Activated T-cell treated with anti-CD3 and anti-CD28 coated beads for 48 hours (primary cell): Measurements from ENCODE around the gene FAT2.

ENCODE experiments used
- DNase-seq: peaks from one replicate; pipeline ENCODE4 v3.0.0-alpha.2; 2020; ENCODE audit warnings: low read depth

Gene FAT2, protein sequence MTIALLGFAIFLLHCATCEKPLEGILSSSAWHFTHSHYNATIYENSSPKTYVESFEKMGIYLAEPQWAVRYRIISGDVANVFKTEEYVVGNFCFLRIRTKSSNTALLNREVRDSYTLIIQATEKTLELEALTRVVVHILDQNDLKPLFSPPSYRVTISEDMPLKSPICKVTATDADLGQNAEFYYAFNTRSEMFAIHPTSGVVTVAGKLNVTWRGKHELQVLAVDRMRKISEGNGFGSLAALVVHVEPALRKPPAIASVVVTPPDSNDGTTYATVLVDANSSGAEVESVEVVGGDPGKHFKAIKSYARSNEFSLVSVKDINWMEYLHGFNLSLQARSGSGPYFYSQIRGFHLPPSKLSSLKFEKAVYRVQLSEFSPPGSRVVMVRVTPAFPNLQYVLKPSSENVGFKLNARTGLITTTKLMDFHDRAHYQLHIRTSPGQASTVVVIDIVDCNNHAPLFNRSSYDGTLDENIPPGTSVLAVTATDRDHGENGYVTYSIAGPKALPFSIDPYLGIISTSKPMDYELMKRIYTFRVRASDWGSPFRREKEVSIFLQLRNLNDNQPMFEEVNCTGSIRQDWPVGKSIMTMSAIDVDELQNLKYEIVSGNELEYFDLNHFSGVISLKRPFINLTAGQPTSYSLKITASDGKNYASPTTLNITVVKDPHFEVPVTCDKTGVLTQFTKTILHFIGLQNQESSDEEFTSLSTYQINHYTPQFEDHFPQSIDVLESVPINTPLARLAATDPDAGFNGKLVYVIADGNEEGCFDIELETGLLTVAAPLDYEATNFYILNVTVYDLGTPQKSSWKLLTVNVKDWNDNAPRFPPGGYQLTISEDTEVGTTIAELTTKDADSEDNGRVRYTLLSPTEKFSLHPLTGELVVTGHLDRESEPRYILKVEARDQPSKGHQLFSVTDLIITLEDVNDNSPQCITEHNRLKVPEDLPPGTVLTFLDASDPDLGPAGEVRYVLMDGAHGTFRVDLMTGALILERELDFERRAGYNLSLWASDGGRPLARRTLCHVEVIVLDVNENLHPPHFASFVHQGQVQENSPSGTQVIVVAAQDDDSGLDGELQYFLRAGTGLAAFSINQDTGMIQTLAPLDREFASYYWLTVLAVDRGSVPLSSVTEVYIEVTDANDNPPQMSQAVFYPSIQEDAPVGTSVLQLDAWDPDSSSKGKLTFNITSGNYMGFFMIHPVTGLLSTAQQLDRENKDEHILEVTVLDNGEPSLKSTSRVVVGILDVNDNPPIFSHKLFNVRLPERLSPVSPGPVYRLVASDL (N-terminal part only)

DNA sequence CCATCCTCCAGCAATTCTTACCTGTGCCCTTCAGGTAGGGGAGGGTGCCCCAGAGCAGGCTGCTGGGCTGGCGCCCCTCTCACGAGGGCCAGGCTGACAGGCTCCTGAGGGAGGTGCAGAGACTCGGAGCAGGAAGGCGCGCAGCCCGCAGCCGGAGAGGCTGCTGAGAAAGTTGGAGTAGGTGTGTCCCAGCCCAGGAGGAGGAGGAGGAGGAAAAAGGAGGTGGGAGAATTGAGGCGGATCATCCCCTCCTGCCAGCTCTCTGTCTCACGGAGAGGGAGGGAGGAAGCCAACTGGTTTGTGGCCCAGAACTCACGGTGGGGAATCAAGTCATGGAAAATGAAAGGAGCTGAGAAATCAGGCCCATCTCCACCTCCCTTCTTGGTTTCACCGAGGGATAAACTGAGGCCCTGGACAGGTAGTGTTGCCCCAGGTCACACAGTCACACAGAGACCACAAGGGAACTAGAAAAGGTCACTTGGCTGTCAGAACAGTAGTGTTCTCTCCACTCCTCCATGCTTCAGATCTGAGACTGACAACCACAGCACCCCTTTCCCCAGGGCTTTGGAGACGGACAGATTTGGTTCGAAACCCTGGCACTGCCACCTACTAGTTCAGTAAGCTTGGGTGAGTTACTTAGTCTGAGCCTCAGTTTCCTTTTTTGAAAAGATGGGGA lies at the start of gene FAT2:
FAT2 (minus strand) TSS at position 188 of the 676 bp plus-strand sequence. CDS start 22,400 bp downstream, outside the sequence.
- DNase-seq, result no peak

DNA sequence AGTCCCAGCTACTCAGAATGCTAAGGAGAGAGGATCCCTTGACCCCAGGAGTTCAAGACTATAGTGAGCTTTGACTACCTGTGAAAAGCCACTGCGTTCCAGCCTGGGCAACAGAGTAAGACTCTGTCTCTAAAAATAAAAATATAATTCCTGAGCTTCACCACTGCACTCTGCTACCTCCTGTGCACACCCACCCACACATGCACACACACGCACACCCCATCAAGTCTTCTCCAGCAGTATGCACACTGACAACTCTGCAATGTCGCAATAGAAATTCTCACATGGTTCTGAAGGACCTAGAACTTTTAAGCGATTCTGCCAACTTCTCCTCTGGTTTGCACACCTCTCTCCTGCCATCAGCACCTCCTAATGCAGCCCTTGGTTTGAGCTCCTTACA lies 47.5 kb upstream of the FAT2 start:
- no peak for DNase-seq

DNA sequence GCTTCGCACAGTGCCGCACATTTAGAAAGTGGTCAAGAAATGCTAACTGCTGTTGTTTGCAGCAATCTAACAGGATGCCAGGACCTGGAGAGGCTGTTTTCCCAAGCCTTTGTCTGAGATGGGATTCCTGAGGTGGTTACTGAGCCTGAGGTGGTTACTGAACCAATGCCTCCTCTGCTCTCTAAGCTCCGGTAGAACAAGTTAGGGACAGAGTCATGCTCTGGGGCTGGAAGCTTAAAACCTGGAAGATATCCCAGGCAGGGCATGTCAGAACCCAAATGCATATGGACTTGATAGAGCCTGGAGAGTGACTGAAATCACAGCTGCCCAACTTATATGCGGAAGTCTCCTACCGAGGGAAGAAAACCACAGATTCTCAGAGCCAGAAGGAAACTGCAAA lies 46.5 kb upstream of the FAT2 start:
- DNase-seq, result no peak

DNA sequence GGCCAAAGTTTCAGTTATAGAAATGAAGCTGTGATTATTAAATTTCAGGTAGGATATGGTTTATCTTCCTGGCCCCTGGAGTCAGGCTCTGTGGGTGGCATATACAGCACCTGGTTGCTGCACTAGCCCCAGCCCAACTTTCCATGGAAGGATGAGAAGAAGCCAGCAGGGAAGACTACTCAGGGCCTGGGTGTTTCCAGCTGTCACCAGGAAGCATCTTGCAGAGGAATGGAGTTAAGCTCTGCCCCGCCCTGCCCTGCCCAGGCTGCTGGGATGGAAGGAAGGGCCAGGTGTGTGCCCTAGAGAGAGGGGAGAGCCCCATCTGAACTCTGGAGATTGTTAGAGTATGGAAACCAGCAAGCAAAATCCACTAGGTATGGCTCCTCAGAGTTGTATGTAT lies 42.8 kb upstream of the FAT2 start:
- no peak for DNase-seq

DNA sequence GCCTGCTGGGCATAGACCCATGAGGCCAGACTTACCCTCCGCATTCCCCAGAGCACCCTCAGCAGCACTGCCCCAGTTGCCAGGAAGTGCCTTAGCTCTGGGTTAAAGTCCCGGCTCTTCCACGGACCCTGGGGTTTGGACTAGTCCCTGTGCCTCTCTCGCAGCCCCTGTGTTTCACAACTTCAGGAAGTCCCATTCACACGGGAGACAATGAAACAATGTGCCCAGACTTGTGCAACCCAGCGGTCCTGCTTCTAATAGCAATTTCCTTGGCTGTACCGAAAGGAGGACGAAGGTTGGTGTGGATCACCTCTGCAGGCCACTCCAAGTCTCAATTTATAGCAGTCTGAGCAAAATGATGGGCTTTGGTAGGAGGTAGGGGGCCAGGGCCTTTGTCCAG lies 41.8 kb upstream of the FAT2 start:
- DNase-seq, result no peak

DNA sequence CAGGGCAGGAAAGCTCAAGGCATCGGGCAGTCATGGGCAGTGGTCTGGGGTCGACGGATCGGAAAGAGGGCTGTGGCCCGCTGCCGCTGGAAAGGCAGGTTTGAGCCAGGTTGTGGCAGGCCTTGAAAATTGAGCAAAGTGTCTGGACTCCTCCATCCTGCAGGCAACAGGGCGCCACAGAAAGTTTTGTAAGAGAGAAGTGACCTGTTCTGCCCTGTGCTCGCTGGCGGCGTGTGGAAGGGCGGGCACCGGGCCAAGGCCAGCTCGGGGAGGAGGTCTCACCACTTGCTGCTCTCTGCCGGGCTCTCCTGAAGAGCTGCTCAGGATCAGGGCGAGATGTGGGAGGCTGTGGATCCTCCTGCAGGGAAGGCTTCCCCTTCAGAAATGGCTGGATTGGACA lies 41.4 kb upstream of the FAT2 start:
- DNase-seq, result no peak

DNA sequence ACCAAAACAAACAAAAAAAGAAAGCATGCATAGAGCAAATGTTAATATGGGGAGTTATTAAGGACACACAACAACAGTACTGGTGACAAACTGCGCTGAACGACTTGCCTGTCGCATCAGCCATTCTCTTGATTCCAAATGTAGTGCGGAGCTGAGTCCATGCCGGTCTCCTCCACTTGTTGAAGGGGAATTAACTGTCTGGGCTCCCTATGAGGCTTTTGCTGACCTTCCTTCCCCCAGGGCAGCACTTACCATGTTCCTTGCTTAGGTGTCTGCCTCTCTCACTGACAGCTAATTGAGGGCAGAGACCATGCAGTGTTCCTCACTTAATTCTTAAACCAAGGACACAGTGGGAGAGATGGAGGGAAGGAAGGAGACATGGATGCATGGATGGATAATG lies 40.8 kb upstream of the FAT2 start:
- DNase-seq, result no peak

DNA sequence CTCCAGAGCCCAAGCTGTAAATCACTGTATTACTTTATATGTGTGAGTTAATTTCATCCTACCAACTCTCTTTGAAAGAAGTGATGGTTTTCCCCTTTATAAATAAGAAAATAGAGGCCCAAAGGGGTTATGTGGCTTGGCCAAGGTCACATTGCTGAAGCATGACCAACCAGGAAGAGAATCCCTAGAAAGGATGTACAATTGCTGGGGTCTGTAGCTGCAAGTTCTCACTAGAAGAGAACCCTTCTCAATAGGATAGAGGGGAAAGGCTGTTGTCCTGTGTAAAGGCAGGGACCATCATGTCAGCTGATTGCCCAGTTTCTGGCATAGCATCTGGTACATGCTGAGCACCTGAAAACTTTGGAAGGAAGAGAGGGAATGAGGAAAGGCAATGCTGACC lies 39.0 kb upstream of the FAT2 start:
- DNase-seq, result no peak

DNA sequence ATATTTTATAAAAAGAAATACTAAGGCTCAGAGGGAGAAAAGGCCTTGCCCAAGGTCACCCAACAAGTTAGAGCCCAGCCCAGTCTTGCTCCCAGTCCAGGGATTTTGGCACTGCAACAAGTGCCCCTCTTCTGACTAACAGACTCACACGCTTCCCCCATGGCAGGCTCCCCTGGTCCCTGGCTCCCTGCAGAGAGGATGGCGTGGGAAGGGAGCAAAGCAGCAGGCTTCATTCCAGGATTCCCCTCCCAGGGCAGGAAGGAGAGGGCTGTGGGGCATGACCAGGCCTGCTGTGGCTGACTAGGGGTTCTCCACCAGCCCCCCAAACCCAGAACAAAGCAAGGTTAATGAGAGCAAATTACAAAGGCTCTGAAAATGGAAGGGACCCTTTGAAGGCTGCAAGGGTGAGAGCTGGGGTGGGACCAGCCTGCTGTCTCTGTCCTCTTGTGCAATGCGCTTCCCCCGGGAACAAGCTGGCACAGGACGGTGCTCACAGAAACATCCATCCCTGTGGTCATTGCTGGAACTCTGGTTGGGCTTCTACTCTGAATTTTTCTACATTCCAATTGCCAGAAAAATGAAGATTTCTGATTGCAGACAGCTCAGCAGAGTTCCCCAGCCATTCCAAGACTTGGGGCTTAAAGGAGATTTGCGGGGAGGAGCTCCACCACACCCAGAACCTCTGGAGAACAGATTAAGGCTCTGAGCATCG lies 37.1 kb upstream of the FAT2 start:
- no peak for DNase-seq

DNA sequence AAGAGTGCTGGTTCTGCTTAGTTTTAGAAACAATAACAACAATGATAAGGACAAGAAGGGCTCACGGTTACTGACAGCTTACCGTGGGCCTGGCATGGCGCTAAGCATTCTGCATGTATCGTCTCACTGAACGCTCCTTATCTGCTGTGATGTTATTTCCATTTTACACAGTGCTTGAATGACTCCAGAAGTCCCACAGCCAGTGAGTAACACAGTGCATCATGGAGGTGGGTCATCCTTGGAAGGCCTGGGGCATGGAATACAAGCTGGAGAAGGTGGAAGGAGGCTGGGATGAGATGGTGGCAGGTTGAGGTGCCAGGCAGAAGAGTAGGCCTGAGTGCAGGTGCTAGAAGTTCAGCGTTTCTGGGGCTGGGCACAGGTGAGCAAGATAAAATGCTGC lies 36.5 kb upstream of the FAT2 start:
- DNase-seq, result no peak

DNA sequence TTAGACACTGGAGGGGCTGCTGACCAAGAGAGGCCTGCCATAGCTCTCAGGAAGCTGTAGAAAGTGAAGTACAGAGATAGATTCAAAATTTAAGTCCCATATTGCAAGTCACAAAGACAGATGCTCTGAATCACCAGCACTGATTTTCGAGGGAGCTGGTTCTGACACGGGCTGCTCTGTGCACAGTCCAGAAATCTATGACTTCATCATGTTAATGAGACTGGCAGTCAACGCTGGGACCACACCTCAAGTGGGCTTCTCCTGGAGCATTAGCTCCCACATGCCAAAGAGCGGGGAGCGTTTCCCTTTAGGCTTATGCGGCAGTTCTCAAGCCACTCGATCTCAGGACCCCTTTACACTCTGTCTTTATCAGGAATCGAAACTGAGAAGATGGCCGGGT lies 34.2 kb upstream of the FAT2 start:
- DNase-seq, result no peak

DNA sequence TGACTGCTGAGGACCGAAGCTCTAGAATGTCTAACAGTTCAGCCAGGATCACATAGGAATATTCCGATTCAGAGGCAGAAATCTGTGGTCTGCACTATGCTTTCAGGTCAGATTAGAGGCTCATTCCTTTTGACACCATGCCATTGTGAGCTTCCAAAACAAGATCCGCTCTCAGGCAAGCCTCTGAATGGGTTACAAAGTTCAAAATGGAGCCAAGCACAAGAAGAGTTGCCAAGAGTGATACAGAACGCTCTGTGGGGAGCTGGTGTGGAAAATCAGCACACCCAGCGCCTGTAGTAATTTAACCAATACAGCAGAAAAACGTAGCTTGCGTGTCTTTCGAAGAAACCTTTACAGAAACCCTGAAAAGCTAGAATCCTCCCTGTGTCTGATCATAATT lies 33.3 kb upstream of the FAT2 start:
- DNase-seq, result no peak

DNA sequence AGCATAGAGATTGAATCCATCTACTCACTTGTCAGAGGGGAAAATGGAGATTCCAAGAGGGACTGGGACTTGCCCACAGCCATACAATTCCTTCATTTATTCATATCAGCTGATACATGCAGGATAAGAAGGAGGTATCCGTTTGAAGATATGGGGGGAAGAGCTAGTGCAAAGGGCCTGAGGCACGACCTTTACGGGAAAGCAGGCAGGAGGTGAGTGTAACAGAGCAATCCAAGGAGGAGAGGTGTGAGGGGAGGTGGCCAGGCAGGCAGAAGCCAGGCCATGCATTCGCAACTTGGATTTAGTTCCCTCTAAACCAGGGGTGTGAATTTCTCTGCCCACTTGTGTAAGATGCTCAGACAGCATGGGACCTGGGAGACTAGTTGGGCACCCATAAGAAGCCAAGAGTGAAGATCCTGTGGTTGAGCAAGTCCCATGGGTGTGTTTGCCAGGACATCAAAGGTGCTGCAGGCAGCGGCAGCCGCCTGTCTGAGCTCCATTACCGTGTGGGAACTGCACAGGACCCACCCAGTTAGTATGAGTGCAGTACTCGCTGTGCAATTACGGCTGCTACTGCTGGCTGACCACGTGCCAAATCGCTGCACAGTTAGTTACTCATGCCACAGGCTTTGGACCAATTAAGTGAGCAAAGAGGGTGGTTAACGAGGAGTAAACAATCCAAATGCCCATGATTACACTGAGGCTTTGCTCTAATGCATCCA lies 31.4 kb upstream of the FAT2 start:
- DNase-seq, result no peak

DNA sequence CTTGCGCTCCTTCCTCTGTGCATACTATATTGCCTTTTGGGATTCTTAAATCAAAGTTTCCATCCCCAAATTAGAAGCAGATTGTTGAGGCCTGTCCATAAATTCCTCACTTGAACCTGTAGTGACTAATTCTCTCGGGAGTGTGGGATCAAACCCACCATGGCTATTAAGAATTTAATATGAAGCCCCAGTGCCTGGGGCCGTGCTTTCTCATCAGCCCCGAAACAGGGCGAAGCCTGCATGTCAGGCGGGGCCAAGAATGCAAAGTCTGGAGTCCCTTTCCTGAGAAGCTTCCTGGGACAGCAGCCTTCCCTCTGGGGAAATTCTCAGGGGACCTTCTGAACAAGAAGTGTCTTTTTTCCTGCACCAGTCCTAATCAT lies 29.3 kb upstream of the FAT2 start:
- DNase-seq, result no peak

DNA sequence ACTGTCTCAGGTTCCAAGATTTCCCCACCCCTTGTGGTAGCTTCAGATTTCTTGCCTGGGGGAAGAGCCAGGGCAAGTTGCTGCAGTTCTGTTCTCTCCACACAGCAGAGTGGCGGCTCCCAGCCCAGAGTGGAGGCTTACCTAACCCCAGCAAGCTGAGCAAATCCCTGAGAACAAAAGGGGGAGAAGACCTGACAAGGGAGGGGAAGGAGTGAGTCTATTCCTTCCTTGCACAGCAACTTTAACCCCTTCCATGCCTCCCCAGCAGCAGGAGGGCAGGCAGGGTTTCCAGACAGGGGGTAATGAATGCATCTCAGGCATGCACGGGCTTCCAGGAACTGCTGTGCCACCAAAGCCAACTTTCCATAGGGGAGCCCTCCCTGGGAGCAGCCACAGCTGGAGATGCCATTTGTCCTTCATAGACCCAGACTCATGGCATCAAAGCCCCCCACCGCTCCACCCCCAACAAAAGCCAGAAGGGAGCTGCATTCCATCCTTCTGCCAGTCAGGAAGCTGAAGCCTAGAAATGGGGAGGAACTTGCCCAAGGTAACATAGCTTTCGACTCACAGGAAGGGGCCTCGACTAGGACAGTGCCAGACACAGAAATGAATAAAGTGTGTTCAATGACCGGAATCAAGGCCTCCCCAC lies 28.8 kb upstream of the FAT2 start:
- no peak for DNase-seq

DNA sequence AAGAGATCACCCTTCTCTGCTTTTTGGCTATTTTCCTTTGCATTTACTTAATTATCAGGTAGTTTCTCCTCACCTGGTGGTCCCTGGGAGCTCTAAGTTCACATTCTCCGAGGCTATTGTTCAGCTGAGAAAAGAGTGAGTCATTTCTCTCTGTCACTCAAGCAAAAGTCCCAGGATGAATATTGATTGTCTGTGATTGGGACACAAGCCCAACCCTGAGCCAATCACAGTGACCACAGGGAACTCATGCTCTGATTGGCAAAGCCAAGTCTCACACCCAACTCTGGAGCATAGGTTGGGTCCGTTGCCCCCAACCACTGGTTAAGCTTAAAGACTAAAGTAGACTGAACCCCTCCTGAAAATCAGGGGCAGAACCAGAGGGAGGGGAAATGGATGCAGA lies 27.8 kb upstream of the FAT2 start:
- no peak for DNase-seq

DNA sequence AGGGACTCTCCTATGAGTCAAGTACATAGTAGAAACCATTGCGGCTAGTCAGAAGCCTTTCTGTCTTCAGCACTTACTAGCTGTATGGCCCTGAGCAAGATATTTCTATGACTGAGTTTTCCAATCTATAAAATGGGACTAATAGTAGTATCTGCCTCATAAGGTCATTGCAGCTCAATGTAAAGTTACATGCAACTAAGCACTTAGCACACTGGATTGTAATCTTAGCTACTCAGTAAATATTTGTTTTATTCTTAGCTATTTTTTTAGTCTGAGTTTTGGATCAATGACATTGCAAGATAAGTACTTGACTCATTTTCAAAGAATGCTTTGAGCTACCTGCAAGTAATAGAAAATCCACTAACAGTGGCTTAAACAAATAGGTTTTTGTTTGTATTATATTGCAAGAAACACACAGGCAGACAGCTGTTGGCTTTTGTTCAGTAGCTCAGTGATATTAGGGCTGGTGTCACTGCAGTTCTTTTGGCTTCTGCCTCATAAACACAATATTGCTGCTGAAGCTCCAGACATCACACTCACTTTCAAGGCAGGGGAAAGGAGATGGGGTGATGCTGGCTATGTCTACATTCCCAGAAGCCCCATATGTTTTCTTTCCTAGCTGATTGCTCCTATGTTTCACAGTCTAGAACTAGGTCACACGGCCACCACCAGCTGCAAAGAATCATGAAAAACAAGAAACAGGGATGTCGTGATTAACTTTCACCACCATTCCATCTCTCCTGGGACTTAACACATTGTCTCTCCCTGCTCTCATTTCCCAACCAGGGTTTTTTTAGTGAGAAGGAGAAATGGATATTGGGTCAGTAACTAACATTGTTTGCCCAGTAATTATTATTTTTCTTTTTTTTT lies 26.9 kb upstream of the FAT2 start:
- DNase-seq, result no peak

DNA sequence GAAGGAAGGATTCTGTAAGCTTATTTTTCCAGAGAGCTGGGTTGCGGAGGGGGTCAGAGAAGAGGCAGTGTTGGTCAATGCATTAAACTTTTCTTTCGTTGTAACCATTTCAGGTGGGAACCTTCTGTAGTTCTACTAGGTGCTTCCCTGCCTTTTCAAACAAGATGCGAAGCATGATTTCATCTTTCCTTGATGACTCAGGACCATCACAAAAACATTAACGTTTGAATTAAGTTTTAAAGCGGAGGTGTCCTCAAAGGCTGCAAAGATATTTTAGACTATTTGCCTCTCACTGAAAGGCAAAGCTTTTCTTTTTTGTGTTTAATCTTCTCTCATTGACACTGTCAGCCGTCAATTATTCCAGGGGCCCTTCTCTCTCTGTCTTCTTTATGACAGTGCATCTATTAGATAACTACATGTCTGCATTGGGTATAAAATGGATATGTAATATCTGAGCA lies 26.3 kb upstream of the FAT2 start:
- DNase-seq, result no peak

DNA sequence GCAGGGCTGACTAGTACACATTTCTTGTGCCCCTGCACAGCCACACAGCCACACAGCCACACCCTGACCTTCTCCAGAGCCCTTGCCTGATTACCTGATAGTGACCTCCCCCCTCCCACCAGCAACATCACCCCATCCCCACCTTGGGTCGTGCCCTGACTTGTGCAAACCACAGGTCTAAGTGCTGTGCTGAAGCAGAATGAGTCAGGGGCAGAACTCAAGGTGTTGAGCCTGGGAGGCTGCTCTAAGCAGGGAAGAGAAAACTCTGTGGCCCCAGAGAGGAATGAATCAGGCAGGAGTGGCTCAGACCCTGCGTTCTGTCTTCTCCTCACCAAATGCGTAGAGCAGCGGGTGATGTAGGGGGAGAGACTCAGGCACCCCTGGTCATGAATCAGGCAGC lies 24.3 kb upstream of the FAT2 start:
- DNase-seq, result peak; percentile 25
